ENCODE measurements around the gene MEGF10.

Gene MEGF10

GRCh38 chr5:127373858-127374491 lies 83.4 kb downstream of the MEGF10 start:
- DNase-seq = no peak

- DNase-seq = no peak
Measured at GRCh38 chr5:127375124-127375523, 84.5 kb downstream of the MEGF10 start.

DNA sequence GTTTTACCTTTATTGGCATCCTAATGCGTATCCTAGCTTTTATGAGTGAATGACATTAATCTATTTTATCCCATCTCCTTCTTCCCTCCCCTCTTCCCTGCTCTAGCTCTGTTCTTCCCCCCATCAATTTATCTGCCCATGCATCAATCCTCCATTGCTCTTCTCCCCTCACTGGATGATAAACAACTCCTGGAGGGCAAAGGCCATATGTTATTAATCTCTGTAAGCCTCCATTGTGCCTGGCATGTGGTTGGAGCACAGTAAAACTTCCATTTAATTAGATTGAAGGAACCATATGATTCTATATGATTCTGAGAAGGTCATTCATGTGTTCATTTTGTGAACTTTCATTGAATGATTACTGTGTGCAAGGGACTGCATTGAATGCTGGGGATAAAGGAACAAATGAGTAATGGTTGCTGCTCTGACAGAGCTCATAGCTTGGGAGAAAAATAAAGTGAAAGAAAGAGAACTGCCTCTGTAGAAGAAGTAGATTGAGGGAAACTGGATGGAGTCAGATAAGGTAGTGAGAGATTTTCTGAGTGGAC lies 85.0 kb downstream of the MEGF10 start:
- no peak for DNase-seq

GRCh38 chr5:127377651-127378050 lies 87.1 kb downstream of the MEGF10 start:
- no peak for DNase-seq

GRCh38 chr5:127385936-127386335 lies 95.3 kb downstream of the MEGF10 start:
- no peak for DNase-seq

GRCh38 chr5:127386557-127386956 lies 96.0 kb downstream of the MEGF10 start:
- DNase-seq = no peak

GRCh38 chr5:127389601-127390000 lies 99.0 kb downstream of the MEGF10 start:
- DNase-seq = no peak

DNA sequence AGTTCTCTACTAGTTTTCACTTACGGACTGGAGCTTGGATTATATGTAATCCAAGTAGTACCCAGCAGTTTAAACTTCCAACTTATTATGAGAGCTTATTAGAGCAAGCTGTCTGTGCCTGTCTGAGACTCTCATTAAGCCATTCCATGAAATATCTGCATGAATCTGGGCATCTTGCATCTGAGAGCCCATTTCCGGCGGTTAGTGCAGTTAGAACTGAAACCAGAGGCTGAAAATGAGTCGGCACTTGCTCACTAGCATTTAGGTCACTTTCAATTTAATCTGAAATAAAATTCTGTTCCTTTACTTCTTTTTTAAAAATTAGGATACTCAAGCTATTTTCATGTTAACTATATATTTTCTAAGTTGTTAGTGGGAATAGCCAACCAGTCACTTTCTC lies 102.2 kb downstream of the MEGF10 start:
- no peak for DNase-seq

DNA sequence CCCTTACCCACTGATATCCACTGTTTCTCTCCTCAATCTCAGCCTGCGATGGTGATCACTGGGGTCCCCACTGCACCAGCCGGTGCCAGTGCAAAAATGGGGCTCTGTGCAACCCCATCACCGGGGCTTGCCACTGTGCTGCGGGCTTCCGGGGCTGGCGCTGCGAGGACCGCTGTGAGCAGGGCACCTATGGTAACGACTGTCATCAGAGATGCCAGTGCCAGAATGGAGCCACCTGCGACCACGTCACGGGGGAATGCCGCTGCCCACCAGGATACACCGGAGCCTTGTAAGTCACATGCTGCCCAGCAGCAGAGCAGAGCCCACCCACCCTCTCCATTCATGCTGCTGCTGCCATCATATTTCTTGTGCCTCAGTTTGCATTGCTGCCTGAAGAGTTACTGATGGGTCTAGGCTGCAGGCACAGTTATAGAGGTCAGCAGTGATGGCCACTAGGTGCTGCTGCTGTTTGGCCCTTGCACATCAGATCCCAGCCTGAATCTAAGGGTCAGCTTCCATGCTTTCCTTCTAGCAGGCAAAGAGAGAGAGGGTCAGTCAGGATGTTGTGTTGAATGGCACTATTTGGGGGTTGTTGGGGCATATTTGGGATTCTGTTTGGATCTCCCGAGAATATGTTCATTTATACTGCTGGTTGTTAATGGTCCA lies 106.0 kb downstream of the MEGF10 start:
- DNase-seq = no peak

- DNase-seq = peak; percentile 18
Measured at GRCh38 chr5:127398508-127398907, 107.9 kb downstream of the MEGF10 start.

DNA sequence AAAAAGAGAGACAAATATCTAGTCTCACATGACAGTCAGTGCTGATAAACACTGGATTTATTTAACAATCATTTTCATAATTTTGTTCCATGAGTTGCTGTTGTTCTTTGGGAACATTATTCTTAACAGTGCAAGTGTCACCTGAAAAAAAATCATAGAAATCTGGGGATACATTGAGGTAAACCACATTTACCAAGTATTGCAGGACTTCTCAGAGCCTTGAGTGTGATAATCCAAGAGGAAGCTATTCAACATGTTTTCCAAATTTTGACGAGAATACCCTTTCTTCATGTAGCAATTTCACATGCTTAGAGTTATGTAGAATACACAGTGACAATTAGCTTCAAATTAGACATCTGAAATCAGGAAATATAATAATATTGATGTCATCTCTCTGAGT lies 108.5 kb downstream of the MEGF10 start:
- no peak for DNase-seq

DNA sequence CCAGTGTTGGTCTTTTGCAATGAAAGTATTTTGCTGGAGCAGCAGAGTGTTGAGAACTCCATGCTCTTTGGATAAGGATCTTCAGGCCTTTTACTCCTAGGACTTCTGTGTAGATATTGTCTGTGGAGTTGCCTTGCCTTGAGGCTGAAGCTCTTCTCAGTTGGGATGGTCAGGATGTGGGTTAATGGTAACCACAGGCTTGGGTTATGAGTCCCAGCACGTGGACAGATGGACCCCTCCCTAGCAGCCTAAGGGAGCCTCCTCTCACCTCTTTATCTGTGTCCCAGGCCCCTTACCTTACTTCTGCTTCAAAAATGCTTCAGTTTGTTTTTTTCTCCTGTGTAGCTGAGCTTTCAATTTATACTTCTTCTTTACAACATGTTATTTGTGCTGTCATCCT lies 109.9 kb downstream of the MEGF10 start:
- DNase-seq = no peak

GRCh38 chr5:127400946-127401670 lies 110.5 kb downstream of the MEGF10 start:
- DNase-seq = no peak

GRCh38 chr5:127402361-127402760 lies 111.8 kb downstream of the MEGF10 start:
- no peak for DNase-seq

DNA sequence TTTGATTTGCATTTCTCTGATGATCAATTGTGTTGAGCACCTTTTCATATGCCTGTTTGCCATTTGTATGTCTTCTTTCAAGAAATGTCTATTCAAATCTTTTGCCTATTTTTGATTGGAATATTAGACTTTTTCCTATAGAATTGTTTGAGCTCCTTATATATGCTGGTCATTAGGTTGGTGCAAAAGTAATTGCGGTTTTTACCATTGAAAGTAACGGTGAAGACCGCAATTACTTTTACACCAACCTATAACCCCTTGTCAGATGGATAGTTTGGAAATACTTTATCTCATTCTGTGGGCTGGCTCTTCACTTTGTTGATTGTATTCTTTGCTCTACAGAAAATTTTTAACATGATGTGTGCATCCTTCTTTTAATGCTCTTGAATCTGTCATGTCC lies 113.6 kb downstream of the MEGF10 start:
- DNase-seq = no peak

GRCh38 chr5:127406326-127407121 lies 115.9 kb downstream of the MEGF10 start:
- no peak for DNase-seq

- peak; percentile 76 for DNase-seq
Measured at GRCh38 chr5:127409246-127409917, 118.8 kb downstream of the MEGF10 start.

DNA sequence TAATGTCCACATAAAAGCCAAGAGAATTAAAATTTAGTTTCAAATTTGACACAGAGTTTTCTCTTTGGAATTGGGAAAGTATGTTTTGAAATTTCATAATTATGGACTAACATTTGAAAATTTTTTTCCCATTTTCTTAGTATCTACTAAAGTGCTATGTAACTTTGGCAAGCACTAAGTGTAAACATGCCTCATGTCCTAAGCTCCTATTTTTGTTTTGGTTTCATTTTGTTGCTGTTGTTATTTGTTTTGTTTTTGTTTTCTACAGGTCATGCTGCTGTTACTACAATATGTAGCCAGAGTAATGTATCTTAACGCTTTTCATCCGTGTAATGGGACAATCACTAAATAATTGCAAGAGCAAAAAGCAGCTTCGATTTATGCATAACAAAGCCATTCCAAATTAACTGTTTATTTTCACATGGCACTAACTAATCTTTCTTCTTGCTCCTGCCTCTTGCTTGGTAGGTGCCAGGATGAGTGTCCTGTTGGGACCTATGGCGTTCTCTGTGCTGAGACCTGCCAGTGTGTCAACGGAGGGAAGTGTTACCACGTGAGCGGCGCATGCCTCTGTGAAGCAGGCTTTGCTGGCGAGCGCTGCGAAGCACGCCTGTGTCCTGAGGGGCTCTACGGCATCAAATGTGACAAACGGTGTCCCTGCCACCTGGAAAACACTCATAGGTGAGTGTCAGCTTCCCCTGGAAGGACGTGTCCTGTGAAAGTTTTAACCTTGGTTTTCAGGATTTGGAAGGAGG lies 119.5 kb downstream of the MEGF10 start:
- no peak for DNase-seq

DNA sequence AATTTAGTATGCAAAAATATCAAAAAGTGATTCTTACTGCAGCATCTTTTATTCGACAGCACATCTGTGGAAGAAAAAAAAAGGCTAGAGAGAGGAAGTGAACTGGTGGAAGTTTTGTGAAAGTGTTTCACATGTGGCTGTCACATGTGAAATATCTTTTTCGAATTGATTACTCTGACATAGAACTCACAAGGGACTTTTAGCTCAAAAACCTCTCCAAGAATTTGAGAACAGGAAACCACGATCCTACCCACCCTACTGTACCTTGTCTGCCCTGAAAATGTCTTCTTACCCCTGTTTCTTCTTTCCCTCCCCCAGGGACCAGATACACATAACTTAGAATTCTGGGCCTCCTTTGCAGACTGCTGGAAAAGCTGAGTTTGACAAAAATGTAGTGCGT lies 120.4 kb downstream of the MEGF10 start:
- DNase-seq = no peak

DNA sequence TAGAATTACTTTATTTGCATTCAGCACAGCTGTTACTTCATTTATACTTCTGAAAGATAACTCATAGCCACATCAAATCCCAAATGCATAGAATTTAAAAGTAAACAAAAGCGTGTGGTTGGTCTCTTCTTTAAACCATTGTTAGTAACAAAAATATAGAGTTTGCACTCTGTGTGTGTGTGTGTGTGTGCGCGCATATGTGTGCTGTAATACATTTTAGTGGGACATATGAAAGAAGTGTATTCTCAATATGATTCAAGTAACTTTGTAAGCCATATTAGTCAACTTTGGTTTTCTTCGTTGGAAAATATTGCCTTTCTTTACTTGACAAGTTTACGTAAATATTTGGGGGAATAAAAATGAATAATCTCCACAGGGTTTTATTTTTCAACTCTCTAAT lies 120.8 kb downstream of the MEGF10 start:
- DNase-seq = no peak

DNA sequence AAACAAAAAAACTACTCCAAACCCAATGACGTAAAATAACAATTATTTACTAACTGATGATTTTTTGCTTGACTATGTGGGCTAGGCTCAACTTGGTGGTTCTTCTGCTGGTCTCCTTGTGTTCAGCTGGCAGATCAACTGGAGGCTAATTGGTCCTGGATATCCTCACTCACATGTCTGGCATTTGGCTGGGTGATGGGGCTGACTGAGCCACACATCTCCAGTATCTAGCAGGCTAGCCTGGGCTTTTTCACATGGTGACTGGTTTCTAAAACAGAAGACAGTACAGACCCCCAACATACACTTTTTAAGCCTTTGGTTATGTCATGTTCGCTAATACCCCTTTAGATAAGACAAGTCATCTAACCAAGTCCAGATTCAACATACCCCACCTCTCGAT lies 122.1 kb downstream of the MEGF10 start:
- no peak for DNase-seq

GRCh38 chr5:127415034-127415433 lies 124.4 kb downstream of the MEGF10 start:
- no peak for DNase-seq

Data from midbrain (tissue), 1 donor.